Fibroblast of lung (primary cell): ENCODE data around the gene GAS7. TPM values are rescaled to one million over a fixed set of nuclear protein-coding genes. Genes with fewer than 3 reads are reported as not detected.

Source experiments
- DNase-seq, 2 donors: peaks; one replicate each; pipeline versions ENCODE4 v3.0.0 to v3.0.0-alpha.2; 2010; ENCODE audit warnings: low read depth in 2 of 2
- H2AFZ ChIP-seq: 2 replicates; pipeline ENCODE4 v1.5.1; 2012; ENCODE audit warnings: low read length, control low read depth, inconsistent platforms
- H3K27ac ChIP-seq: 2 replicates; pipeline ENCODE4 v1.5.1; 2011; ENCODE audit warnings: low read length, control low read depth; ENCODE audit not compliant: insufficient read depth
- H3K27me3 ChIP-seq: 2 replicates; pipeline ENCODE4 v1.5.1; 2011; ENCODE audit warnings: mild to moderate bottlenecking, low read length; ENCODE audit not compliant: control insufficient read depth, insufficient read depth
- H3K36me3 ChIP-seq: 2 replicates; pipeline ENCODE4 v1.5.1; 2011; ENCODE audit warnings: low read length; ENCODE audit not compliant: control insufficient read depth, insufficient read depth
- H3K4me1 ChIP-seq: 2 replicates; pipeline ENCODE4 v1.5.1; 2011; ENCODE audit warnings: low read length; ENCODE audit not compliant: control insufficient read depth, insufficient read depth; ENCODE audit errors: extremely low read depth
- H3K4me2 ChIP-seq: 2 replicates; pipeline ENCODE4 v1.5.1; 2011; ENCODE audit warnings: low read length, control low read depth; ENCODE audit not compliant: insufficient read depth; ENCODE audit errors: extremely low read depth
- H3K4me3 ChIP-seq, 4 experiments: fragments of 200-600 bp in 1 of 4; sonication (generic) in 1 of 4; replicated peaks in 1 of 4; 2 replicates each; pipeline ENCODE4 v1.5.1; 2011 to 2016; ENCODE audit warnings: low read length in 4 of 4, low read depth in 3 of 4, mild to moderate bottlenecking in 3 of 4, control low read depth in 2 of 4, inconsistent platforms in 1 of 4, mixed read lengths in 1 of 4; ENCODE audit not compliant: insufficient read depth in 1 of 4; ENCODE audit errors: control extremely low read depth in 1 of 4
- H3K79me2 ChIP-seq: 2 replicates; pipeline ENCODE4 v1.5.1; 2012; ENCODE audit warnings: mild to moderate bottlenecking, low read length, inconsistent platforms; ENCODE audit not compliant: control insufficient read depth, insufficient read depth
- H3K9ac ChIP-seq: 2 replicates; pipeline ENCODE4 v1.5.1; 2011; ENCODE audit warnings: mild to moderate bottlenecking, low read length, control low read depth; ENCODE audit not compliant: insufficient read depth
- H3K9me3 ChIP-seq: 2 replicates; pipeline ENCODE4 v1.5.1; 2012; ENCODE audit warnings: low read depth, low read length; ENCODE audit not compliant: control insufficient read depth, insufficient read depth
- H4K20me1 ChIP-seq: 2 replicates; pipeline ENCODE4 v1.5.1; 2011; ENCODE audit warnings: low read length; ENCODE audit not compliant: control insufficient read depth, insufficient read depth; ENCODE audit errors: extremely low read depth
- EZH2 ChIP-seq: IDR thresholded peaks from 2 replicates; pipeline ENCODE4 v1.5.1; 2012; ENCODE audit warnings: low read length, control low read depth, mild to moderate bottlenecking; ENCODE audit errors: missing control alignments
- polyA plus RNA-seq, 2 donors: library from polyadenylated mRNA; depleted of rRNA in 1 of 2; stranded (reverse) in 1 of 2; unstranded in 1 of 2; fragments of >200 nt; gene quantifications; 2 replicates each; pipeline ENCODE4 v1.2.1, GENCODE V29; 2011 to 2012; ENCODE audit warnings: missing spikeins in 1 of 2
- total RNA-seq: library from RNA; depleted of rRNA; stranded (reverse); fragments of >200 nt; gene quantifications from 2 replicates; pipeline ENCODE4 v1.2.1, GENCODE V29; 2014
- TF ChIP-seq, protein P1 (sequence below), 2 donors: IDR thresholded peaks in 1 of 2; conservative IDR thresholded peaks in 1 of 2; 1 replicate in 1 of 2; 2 replicates in 1 of 2; pipeline ENCODE4 v1.5.1; 2011 to 2012; ENCODE audit warnings: low read length in 2 of 2, control low read depth in 1 of 2, inconsistent platforms in 1 of 2, low read depth in 1 of 2, mild to moderate bottlenecking in 1 of 2

GAS7 gene
- total and polyA plus RNA-seq, 2 donors (not counting 1 experiment from before 2014, with no cell fraction given), result 0.58 to 2.6 TPM

DNA sequence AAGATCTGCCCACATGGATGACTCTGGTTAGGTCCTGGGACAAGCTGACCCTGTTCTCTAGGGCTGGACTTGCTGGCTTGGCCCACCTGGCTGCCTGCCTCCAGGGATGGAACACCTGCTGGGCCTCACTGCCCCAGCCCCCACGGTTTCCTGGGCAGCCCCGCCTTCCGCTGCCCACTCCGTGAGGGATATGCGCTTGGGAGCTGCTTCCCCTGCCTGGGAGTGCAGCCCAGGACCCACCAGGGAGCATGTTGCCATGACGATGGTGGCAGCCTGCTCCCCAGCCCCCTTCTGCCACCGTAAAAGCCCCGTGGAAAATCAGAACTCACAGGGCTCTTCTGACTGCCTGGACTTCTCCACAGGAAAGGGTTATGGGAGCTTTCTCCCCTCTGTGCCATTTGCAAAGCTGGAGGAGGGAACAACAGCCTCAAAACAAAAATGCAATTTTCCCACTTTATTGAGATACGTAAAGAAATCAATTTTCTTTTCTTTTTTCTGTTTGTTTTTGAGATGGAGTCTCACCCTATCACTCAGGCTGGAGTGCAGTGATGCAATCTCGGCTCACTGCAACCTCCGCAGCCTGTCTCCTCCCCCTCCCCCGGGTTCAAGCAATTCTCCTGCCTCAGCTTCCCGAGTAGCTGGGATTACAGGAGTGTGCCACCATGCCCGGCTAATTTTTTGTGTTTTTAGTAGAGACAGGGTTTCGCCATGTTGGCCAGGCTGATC is 18.0 kb upstream of the GAS7 start:
- Histone ChIP-seq H3K27ac (no peak overlapping the region), H3K79me2 (no peaks in the 10 kb centered on the region), H3K36me3 (no peaks in the 10 kb centered on the region), H3K9me3 (no peaks in the 10 kb centered on the region), H3K4me2 (no peak overlapping the region), H2AFZ (no peak overlapping the region), H3K9ac (no peak overlapping the region), H4K20me1 (no peaks in the 10 kb centered on the region), H3K4me1 (no peaks in the 10 kb centered on the region), H3K4me3 (no peak overlapping the region), H3K27me3 (no peaks in the 10 kb centered on the region)
- no peak for DNase-seq
- TF ChIP-seq, protein P1, sequence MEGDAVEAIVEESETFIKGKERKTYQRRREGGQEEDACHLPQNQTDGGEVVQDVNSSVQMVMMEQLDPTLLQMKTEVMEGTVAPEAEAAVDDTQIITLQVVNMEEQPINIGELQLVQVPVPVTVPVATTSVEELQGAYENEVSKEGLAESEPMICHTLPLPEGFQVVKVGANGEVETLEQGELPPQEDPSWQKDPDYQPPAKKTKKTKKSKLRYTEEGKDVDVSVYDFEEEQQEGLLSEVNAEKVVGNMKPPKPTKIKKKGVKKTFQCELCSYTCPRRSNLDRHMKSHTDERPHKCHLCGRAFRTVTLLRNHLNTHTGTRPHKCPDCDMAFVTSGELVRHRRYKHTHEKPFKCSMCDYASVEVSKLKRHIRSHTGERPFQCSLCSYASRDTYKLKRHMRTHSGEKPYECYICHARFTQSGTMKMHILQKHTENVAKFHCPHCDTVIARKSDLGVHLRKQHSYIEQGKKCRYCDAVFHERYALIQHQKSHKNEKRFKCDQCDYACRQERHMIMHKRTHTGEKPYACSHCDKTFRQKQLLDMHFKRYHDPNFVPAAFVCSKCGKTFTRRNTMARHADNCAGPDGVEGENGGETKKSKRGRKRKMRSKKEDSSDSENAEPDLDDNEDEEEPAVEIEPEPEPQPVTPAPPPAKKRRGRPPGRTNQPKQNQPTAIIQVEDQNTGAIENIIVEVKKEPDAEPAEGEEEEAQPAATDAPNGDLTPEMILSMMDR (conservative IDR thresholded peaks at IDR 0.05 in 1 of 2, IDR thresholded peaks at IDR 0.05 in 1 of 2; ENCODE audit: low read depth in 1 of 2, low read length in 2 of 2), result no peak
- TF ChIP-seq EZH2, result no peak

DNA sequence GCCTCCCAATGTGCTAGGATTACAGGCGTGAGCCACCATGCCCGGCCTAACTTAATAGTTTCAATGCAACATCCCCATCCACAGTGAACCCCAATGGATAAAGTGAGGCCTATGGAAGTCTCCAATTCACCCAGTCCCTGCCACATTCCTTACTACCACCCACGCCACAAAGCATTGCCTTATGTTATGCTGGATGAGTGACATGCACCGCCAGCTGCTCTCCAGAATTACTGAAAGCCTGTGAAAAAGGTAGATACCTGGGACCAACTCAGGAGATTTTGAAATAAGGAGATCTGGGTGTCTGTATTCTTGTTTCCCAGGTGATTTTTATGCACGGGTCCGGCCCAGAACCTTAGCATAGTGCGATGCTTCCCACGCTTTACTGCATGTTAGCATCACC is 16.9 kb upstream of the GAS7 start:
- H2AFZ ChIP-seq, result no peak overlapping the region
- no peaks in the 10 kb centered on the region for H3K9me3 ChIP-seq
- no peak overlapping the region for H3K9ac ChIP-seq
- TF ChIP-seq, protein P1 (conservative IDR thresholded peaks at IDR 0.05 in 1 of 2, IDR thresholded peaks at IDR 0.05 in 1 of 2; ENCODE audit: low read depth in 1 of 2, low read length in 2 of 2), result no peak
- no peak for TF ChIP-seq EZH2
- no peaks in the 10 kb centered on the region for H3K79me2 ChIP-seq
- no peak overlapping the region for H3K4me2 ChIP-seq
- H4K20me1 ChIP-seq, result no peaks in the 10 kb centered on the region
- no peak overlapping the region for H3K4me3 ChIP-seq
- H3K4me1 ChIP-seq, result no peaks in the 10 kb centered on the region
- DNase-seq, result no peak
- no peak overlapping the region for H3K27ac ChIP-seq
- no peaks in the 10 kb centered on the region for H3K27me3 ChIP-seq
- no peaks in the 10 kb centered on the region for H3K36me3 ChIP-seq

DNA sequence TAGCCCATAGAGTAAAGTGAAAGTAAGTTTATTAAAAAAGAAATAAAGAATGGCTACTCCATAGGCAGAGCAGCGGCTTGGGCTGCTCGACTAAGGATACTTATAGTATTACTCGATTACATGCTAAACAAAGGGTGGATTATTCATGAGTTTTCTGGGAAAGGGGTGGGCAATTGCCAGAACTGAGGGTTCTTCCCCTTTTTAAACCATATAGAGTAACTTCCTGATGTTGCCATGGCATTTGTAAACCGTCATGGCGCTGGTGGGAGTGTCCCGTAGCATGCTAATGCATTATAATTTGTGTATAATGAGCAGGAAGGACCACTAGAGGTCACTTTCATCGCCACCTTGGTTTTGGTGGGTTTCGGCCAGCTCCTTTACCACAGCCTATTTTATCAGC is 13.3 kb upstream of the GAS7 start:
- H3K4me1 ChIP-seq, result no peaks in the 10 kb centered on the region
- no peaks in the 10 kb centered on the region for H3K79me2 ChIP-seq
- H3K4me3 ChIP-seq, result no peak overlapping the region
- H3K9ac ChIP-seq, result no peak overlapping the region
- no peak overlapping the region for H3K27ac ChIP-seq
- DNase-seq, result no peak
- TF ChIP-seq, protein P1 (conservative IDR thresholded peaks at IDR 0.05 in 1 of 2, IDR thresholded peaks at IDR 0.05 in 1 of 2; ENCODE audit: low read depth in 1 of 2, low read length in 2 of 2), result no peak
- no peak for TF ChIP-seq EZH2
- H3K4me2 ChIP-seq, result no peak overlapping the region
- H2AFZ ChIP-seq, result no peak overlapping the region
- H3K36me3 ChIP-seq, result no peaks in the 10 kb centered on the region
- H4K20me1 ChIP-seq, result no peaks in the 10 kb centered on the region
- H3K9me3 ChIP-seq, result no peaks in the 10 kb centered on the region
- H3K27me3 ChIP-seq, result no peaks in the 10 kb centered on the region
